ENCODE measurements around the gene SCD.
A peak's percentile ranks its signal among the peaks of the same experiment; 100 is the strongest.
"Not testable (repeated sequence)": the region's sequence is repeated elsewhere in the genome, so short reads cannot be mapped to it uniquely, and the experiment has no call there.

The SCD gene

DNA sequence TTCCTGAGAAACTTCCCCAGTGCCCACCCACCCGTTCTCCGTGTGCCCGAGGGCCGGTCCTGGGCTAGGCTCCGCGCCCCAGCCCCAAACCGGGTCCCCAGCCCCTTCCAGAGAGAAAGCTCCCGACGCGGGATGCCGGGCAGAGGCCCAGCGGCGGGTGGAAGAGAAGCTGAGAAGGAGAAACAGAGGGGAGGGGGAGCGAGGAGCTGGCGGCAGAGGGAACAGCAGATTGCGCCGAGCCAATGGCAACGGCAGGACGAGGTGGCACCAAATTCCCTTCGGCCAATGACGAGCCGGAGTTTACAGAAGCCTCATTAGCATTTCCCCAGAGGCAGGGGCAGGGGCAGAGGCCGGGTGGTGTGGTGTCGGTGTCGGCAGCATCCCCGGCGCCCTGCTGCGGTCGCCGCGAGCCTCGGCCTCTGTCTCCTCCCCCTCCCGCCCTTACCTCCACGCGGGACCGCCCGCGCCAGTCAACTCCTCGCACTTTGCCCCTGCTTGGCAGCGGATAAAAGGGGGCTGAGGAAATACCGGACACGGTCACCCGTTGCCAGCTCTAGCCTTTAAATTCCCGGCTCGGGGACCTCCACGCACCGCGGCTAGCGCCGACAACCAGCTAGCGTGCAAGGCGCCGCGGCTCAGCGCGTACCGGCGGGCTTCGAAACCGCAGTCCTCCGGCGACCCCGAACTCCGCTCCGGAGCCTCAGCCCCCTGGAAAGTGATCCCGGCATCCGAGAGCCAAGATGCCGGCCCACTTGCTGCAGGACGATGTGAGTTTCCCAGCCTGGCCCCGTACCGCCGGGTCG lies at the start of gene SCD:
Gene SCD, plus strand, starts transcription at position 469 of the 803 bp plus-strand sequence. Its CDS starts 272 bp downstream, at position 741.
- DNase-seq: peak; percentile 29 to 99 (median 94)

- DNase-seq: no peak
Observed at GRCh38 chr10:100297242-100297641, 49.8 kb upstream of the SCD start.

- not testable (repeated sequence) for DNase-seq
Observed at GRCh38 chr10:100301123-100301522, 45.9 kb upstream of the SCD start.

DNA sequence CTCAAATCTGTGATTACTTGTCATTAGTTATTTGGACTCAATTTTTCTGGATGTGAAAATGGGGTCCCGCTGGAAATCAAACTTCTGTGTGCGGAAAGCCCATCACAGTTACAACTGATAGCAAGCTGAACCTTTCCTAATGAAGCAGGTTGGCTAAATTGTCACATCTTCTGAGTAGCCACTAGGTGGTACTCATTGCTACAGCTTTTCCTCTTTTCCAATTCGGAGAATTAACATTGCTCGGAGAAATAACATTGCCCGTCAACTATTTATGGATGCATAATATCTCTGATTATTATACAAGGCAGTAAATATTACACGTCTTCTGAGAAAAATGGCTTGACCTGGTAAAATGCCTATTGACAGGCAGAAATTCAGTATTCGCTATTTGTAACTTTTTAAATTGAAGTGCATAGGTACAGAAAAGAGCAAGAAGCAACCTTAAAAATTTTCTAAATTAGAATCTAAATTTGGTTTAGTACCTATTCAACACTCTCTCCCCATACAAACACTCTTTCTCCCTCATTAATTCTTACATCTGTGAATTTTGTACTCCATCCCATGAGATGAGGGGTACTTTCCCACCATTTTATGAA lies 43.2 kb upstream of the SCD start:
- DNase-seq: peak in 1 of 58 donors; percentile 11

DNA sequence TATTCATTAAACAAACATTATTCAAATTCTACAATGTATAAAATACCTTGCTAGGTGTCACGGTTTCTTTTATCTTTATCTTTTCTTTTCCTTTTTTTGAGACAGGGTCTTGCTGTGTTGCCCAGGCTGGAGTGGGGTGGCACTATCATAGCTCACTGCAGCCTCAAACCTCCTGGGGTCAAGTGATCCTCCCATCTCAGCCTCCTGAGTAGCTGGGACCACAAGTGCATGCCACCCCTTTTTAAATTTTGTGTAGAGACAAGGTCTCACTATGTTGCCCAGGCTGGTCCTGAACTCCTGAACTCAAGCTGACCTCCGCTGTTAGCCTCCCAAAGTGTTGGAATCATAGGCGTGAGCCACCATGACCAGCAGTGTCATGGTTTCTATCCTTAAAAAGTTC lies 42.6 kb upstream of the SCD start:
- no peak for DNase-seq

GRCh38 chr10:100306861-100307260 lies 40.2 kb upstream of the SCD start:
- DNase-seq: no peak

DNA sequence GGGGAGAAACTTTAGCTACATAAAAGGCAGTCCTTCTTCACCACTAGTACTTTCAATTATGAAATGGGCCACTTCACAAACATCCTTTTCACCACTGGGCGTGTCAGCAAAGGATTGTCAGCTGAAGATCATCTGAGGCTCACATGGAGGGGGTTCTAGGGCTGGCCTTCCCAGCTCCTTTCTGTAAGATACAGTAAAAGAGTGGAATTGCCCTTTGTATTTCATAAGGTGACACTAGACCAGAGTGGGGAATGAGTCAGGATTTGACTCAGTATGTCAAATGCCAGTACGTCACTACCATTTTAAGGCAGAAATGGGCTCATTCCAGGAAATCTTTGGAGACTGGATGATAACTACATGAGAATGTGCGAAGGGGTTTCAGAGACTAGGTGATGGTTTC lies 39.3 kb upstream of the SCD start:
- DNase-seq: no peak

DNA sequence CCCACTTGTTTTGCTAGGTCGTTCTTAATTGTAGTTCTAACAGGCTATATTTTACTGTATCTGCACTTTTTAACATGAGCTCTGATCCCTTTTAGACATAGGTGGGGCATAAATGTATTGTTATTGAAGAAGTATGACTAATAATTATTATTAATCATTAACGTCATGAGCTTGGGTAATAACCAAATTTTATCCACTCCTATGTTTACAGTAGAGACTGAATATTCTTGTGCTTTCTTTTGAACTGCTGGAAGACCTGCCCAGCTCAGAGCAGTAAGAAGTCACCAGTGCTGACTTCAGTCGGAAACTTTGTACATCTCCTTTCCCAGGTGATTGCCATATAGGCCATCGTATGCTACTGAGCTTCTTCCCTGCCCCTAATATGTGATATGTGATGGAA lies 35.7 kb upstream of the SCD start:
- DNase-seq: no peak

DNA sequence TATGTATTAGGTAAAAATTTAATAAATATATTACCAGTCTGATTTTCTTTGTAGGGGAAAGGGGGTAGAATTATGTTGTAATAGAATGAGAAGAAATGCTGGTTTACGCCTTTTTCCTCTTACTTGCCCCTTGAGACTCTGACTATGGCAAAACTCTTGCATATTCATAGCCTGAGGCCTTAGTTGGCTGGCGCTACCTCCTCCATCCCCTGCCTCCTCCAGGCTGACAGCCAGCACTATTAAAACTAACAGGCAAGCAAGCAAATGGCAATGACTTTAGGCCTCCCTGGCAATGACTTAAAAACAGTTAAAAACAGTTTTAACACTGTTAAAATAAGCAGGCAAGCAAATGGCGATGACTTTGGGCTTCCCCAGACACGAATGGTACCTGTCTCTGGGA lies 31.4 kb upstream of the SCD start:
- no peak for DNase-seq

DNA sequence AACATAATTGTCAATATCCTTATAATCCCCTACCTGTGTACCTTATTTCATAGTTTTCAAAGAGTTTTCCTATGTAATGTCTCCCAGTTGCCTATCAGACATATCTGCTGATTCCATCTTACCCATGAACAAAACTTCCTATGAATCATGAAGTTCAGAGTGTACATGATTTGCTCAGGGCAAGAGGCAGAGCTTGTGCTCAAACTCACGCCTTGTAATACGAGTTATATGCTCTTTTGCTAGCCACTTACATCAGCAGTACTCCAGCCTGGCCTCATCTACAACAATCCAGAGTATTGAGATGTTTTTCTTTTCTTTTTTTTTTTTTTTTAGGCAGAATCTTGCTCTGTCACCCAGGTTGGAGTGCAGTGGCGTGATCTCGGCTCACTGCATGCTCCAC lies 28.8 kb upstream of the SCD start:
- no peak for DNase-seq

DNA sequence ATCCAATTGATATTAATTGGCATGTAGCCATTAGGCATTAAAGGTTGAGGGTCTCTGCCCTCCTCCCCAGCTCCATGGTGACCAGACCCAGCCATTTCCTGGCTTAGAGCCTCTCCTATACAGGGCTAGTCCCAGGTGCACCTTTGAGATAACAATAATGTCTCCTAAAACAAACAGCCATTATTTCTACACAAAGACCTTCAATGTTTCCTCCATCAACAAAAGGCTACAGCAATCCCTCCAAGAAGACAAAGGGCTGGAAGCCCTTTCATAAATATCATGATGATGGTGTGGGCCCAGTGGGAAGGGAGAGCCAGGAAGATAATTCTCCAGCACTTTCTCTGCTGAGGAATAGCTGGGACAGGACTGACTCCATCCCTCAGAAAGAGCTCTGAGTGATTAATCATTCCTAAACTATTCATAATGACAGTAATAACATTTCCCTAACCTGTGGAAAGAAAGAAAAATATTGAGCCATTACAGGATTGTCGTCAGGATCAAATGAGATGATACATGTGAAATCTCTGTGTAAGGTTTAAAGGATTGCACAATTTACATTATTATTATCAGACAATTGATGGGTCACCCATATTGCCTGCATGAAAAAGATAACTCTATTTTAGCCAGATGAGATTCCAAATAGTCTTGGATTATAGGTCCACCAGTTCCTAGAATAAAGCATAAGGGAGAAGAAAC lies 27.2 kb upstream of the SCD start:
- peak in 10 of 58 donors; percentile 11 to 68 (median 26) for DNase-seq

DNA sequence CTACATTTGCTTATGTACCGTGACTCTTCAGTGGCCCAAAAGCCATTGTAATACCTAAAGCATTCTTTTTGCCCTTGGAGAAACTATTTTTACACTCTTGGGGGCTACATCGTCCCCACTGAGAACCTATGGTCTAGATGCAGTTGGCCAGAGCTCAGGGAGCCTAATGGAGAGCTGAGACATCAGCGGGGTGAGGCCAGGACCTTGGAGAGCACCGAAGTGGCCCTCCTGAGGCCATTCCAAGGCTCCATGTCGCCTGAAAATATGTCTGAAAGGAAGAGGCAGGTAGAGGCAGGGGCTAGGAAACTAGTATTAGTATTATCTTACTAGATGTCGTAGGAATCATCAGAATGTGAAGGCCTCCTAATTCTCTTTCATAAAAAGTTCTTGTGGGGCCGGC lies 21.9 kb upstream of the SCD start:
- DNase-seq: no peak

DNA sequence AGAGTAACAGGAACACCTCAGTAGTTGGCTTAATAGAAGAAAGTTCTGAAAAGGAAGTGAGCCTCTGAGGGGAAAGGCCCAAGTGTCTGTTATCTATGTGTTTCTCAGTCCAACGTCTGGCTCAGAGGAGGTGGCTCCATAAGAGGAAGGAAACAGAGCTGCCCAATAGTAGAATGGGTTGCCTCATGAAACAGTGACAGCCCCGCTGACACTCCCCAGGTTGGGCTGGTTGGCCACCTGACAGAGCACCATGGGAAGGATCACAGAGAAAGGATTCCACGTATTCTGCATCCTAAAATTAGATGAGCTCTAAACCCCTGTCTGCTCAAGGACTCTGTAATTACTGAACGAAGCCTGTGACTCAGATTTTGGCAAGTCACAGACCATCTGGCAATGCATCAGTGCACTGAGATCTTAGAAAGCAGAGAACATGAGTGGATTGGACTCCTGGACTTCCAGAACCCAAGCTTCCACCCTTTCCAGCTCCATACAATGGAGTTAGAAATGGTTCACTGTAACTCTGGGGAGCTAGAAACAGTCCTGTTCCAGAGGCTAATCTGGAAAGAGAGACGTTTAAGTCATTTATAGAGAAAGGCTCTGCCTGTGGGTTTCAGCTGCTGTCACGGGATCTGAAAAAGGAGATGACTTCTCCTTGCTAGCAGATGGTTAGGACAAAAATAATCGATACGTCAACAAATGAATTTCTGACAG lies 19.9 kb upstream of the SCD start:
- DNase-seq: peak in 28 of 58 donors; percentile 6 to 75 (median 34)

- peak in 3 of 58 donors; percentile 15 to 56 (median 56) for DNase-seq
Observed at GRCh38 chr10:100327718-100328009, 19.4 kb upstream of the SCD start.

- no peak for DNase-seq
Observed at GRCh38 chr10:100328198-100328597, 18.8 kb upstream of the SCD start.

- DNase-seq: no peak
Observed at GRCh38 chr10:100330079-100330478, 17.0 kb upstream of the SCD start, which contains the start of gene PKD2L1. TSS of gene PKD2L1 (minus strand) at chr10:100330228. CDS start at chr10:100330103, 125 bp downstream.

GRCh38 chr10:100333106-100333505 lies 13.9 kb upstream of the SCD start:
- DNase-seq: no peak

DNA sequence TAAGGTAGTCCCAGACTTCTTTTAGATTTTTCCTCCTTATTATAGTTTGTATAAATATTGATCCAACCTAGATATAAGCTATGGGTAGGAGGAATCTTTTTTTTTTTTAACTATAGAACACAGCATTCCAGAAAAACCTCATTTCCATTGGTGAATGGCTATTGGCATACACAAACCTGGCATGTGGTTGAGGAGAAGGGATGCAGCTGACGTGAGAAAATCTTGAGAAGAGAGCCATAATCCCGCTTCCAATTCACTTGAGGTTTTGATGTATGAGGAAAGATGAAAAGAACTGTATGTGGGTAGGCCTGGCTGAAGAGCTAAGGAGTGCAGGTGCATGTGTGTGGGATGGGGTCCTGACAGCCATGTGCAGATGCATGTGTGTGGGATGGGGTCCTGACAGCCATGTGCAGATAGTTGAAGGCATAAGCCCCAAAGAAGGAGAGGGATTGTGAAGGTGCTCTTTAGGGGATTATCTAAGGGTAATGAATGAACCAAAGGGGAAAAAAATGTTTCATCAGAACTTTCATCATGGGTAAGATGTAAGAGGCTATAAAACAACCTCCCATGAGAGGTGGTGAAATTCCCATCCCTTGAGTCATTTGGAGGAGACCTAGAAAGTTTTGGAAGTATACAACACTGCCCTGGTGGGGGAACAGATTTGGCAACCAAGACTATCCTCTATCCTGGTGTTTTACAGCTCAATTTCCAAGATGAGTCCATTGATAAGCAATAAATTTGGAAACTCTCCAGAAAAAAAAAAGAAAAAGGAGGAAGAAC lies 13.2 kb upstream of the SCD start:
- DNase-seq: no peak

- DNase-seq: no peak
Observed at GRCh38 chr10:100334762-100335161, 12.3 kb upstream of the SCD start.

DNA sequence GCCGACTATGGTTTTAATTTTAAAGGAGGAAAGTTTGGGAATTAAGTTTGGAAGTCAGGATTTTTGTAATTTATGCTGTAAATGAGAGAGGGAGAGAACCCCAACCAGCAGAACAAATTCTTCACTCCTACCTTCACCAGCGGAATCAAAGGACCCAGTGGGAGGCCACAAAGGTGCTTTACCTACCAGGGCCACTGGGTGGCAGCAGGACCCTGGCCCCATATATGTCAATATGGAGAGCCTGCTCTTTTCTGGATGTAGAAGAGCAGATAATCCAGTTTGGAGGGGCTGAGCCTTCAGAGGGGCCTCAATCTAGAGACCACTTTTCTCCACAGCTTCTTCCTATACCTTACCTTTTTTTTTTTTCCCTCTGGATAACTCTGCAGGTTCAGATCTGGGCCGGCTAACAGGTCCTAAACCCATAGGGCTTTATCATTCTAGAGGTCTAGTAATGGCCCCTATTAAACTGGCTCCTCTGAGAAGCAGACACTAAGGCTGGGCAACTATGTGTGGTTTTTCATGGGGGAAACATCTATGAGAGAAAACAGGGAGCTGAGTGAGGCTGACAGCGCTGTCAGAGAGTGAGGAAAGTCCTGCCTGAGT lies 8.5 kb upstream of the SCD start:
- peak in 51 of 58 donors; percentile 11 to 81 (median 49) for DNase-seq

DNA sequence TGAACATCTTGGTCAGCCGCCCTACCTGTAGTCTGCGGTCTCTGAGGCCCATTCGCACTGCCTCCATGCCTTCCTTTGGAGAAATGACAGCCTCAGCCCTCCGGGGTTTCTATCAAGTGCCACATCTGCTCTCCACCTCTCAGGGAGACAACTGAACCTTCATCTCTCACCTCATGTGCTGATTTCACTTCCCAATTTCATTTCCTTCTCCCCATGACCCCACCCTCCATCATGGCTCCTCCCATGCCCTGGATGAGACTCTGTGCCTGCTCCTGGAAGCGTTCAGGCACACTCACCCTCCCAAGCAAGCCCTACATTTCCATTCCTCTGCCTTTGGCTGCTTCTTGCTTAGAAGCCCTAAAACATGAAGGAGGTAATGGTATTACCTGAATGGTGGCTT lies 7.8 kb upstream of the SCD start:
- DNase-seq: no peak
